HCT116 (cell line): ENCODE results near the gene AEBP1. TPM values are rescaled to one million over a fixed set of nuclear protein-coding genes. Genes with fewer than 3 reads are reported as not detected.

Experiments
- ATAC-seq: fragments of 200-7000 bp; cut with Tn5 transposase; 2 replicates; pipeline ENCODE4 v1.9.1; 2020; ENCODE audit warnings: mild to moderate bottlenecking, moderate library complexity
- BruUV-seq: library from RNA; stranded (reverse); fragments of 400-500 nt; replicated peaks from 2 replicates; lab custom pipeline; 2021; lab: Mats Ljungman, UMichigan
- CTCF ChIA-PET: fragments of 300-600 bp; sonication (Branson Sonifier 250); formaldehyde crosslinking; loops from one replicate; lab custom pipeline; 2021; ENCODE audit warnings: antibody characterized with exemption; lab: Charles Lee
- POLR2A ChIA-PET: fragments of 300-600, 350-600 bp; sonication (Branson Sonifier 250); formaldehyde crosslinking; loops from one replicate; lab custom pipeline; 2021; ENCODE audit warnings: antibody characterized with exemption; lab: Charles Lee
- RAD21 ChIA-PET, 2 experiments: fragments of 300-600 bp; sonication (Branson Sonifier 250); formaldehyde crosslinking; loops; one replicate each; lab custom pipeline; 2023; ENCODE audit warnings: low total read pairs in 2 of 2; ENCODE audit not compliant: uncharacterized antibody in 2 of 2, unreplicated experiment in 2 of 2, low non-redundant PET in 1 of 2; lab: Charles Lee
- DNase-seq: peaks from one replicate; pipeline ENCODE4 v3.0.0-alpha.2; 2010; ENCODE audit warnings: low read depth, low spot score
- H2AFZ ChIP-seq: fragments of 200-600 bp; shearing (Covaris generic), sonication (generic); 2 replicates; pipeline ENCODE4 v1.6.1; 2017; ENCODE audit warnings: low read depth, mixed run types, mixed read lengths, antibody characterized with exemption, low read length; ENCODE audit not compliant: poor library complexity, severe bottlenecking
- H3K27ac ChIP-seq: 2 replicates; pipeline ENCODE4 v1.5.1; 2012; ENCODE audit warnings: low read depth, low read length
- H3K27me3 ChIP-seq: fragments of 200-600 bp; sonication (generic); 2 replicates; pipeline ENCODE4 v1.6.1; 2016; ENCODE audit warnings: mixed run types, low read length, mixed read lengths; ENCODE audit not compliant: insufficient read depth
- H3K36me3 ChIP-seq, 2 experiments: fragments of 200-500 bp in 1 of 2; fragments of 200-600 bp in 1 of 2; sonication (Bioruptor generic) in 1 of 2; sonication (generic) in 1 of 2; 2 replicates each; pipeline versions ENCODE4 v1.5.1 to v1.6.1; 2014 to 2016; ENCODE audit warnings: low read length in 2 of 2, inconsistent platforms in 1 of 2, mixed read lengths in 1 of 2, mixed run types in 1 of 2; ENCODE audit not compliant: insufficient read depth in 2 of 2, control insufficient read depth in 1 of 2
- H3K4me1 ChIP-seq, 2 experiments: fragments of 200-600 bp in 1 of 2; sonication (generic) in 1 of 2; 2 replicates each; pipeline versions ENCODE4 v1.5.1 to v1.6.1; 2012 to 2017; ENCODE audit warnings: low read length in 2 of 2, inconsistent platforms in 1 of 2, mild to moderate bottlenecking in 1 of 2, mixed read lengths in 1 of 2, mixed run types in 1 of 2, moderate library complexity in 1 of 2; ENCODE audit not compliant: insufficient read depth in 2 of 2, control insufficient read depth in 1 of 2
- H3K4me2 ChIP-seq: fragments of 200-600 bp; sonication (generic); 2 replicates; pipeline ENCODE4 v1.6.1; 2017; ENCODE audit warnings: mixed run types, low read length, mixed read lengths
- H3K4me3 ChIP-seq, 2 experiments: fragments of 200-600 bp in 1 of 2; sonication (generic) in 1 of 2; replicated peaks in 1 of 2; 2 replicates each; pipeline ENCODE4 v1.5.1; 2011 to 2016; ENCODE audit warnings: low read length in 2 of 2, control low read depth in 1 of 2, low read depth in 1 of 2, mild to moderate bottlenecking in 1 of 2, mixed read lengths in 1 of 2, mixed run types in 1 of 2
- H3K79me2 ChIP-seq: fragments of 200-600 bp; sonication (generic); 2 replicates; pipeline ENCODE4 v1.6.1; 2017; ENCODE audit warnings: mild to moderate bottlenecking, mixed run types, low read length, moderate library complexity, mixed read lengths; ENCODE audit not compliant: insufficient read depth
- H3K9ac ChIP-seq: fragments of 200-600 bp; sonication (generic); 2 replicates; pipeline ENCODE4 v1.6.1; 2016; ENCODE audit warnings: low read length, mixed read lengths
- H3K9me2 ChIP-seq: fragments of 200-600 bp; sonication (generic), shearing (Covaris generic); 2 replicates; pipeline ENCODE4 v1.6.1; 2017; ENCODE audit warnings: mixed run types, mild to moderate bottlenecking, moderate library complexity; ENCODE audit not compliant: insufficient read depth
- H3K9me3 ChIP-seq, 2 experiments: fragments of 200-500 bp in 1 of 2; fragments of 200-600 bp in 1 of 2; sonication (Bioruptor generic) in 1 of 2; sonication (generic) in 1 of 2; 2 replicates each; pipeline ENCODE4 v1.6.1; 2014 to 2017; ENCODE audit warnings: low read length in 2 of 2, mixed read lengths in 2 of 2, inconsistent platforms in 1 of 2, low read depth in 1 of 2, mild to moderate bottlenecking in 1 of 2, mixed run types in 1 of 2, moderate library complexity in 1 of 2; ENCODE audit not compliant: control insufficient read depth in 1 of 2, insufficient read depth in 1 of 2
- H4K20me1 ChIP-seq: fragments of 200-600 bp; sonication (generic), shearing (Covaris generic); 2 replicates; pipeline ENCODE4 v1.6.1; 2017; ENCODE audit warnings: mixed run types, mild to moderate bottlenecking, moderate library complexity; ENCODE audit not compliant: insufficient read depth
- CBX3 ChIP-seq: IDR thresholded peaks from 2 replicates; pipeline ENCODE4 v1.6.1; 2012; ENCODE audit warnings: low read depth
- CEBPB ChIP-seq: IDR thresholded peaks from 2 replicates; pipeline ENCODE4 v1.6.1; 2012; ENCODE audit warnings: low read depth
- EGR1 ChIP-seq: IDR thresholded peaks from 2 replicates; pipeline ENCODE4 v1.6.1; 2012; ENCODE audit warnings: low read depth
- ELF1 ChIP-seq: IDR thresholded peaks from 2 replicates; pipeline ENCODE4 v1.6.1; 2012; ENCODE audit warnings: low read depth, borderline replicate concordance
- EZH2 ChIP-seq: fragments of 200-600 bp; sonication (generic); IDR thresholded peaks from 2 replicates; pipeline ENCODE4 v1.6.1; 2017; ENCODE audit warnings: antibody characterized with exemption, mixed run types
- EZH2phosphoT487 ChIP-seq: fragments of 200-600 bp; IDR thresholded peaks from 2 replicates; pipeline ENCODE4 v1.6.1; 2018; ENCODE audit warnings: antibody characterized with exemption, borderline replicate concordance
- FOSL1 ChIP-seq: IDR thresholded peaks from 2 replicates; pipeline ENCODE4 v1.6.1; 2012; ENCODE audit warnings: low read depth
- MAX ChIP-seq: IDR thresholded peaks from 2 replicates; pipeline ENCODE4 v1.6.1; 2012
- POLR2A ChIP-seq: IDR thresholded peaks from 2 replicates; pipeline ENCODE4 v1.7.0; 2011; ENCODE audit warnings: borderline replicate concordance; ENCODE audit not compliant: insufficient read depth, insufficient read length; ENCODE audit errors: extremely low read depth
- REST ChIP-seq: IDR thresholded peaks from 2 replicates; pipeline ENCODE4 v1.6.1; 2012; ENCODE audit warnings: low read depth
- SIN3A ChIP-seq: IDR thresholded peaks from 2 replicates; pipeline ENCODE4 v1.6.1; 2012; ENCODE audit warnings: low read depth
- SP1 ChIP-seq: IDR thresholded peaks from 2 replicates; pipeline ENCODE4 v1.6.1; 2012; ENCODE audit warnings: low read depth
- TCF7L2 ChIP-seq: IDR thresholded peaks from 2 replicates; pipeline ENCODE4 v1.7.0; 2011; ENCODE audit warnings: borderline replicate concordance, inconsistent platforms; ENCODE audit not compliant: insufficient read depth, insufficient read length; ENCODE audit errors: extremely low read depth
- YY1 ChIP-seq: IDR thresholded peaks from 2 replicates; pipeline ENCODE4 v1.6.1; 2011; ENCODE audit warnings: low read length, low read depth, moderate library complexity, mild to moderate bottlenecking; ENCODE audit not compliant: insufficient replicate concordance; ENCODE audit errors: extremely low read depth
- ZBTB33 ChIP-seq: IDR thresholded peaks from 2 replicates; pipeline ENCODE4 v1.6.1; 2011; ENCODE audit warnings: mild to moderate bottlenecking, low read length, moderate library complexity; ENCODE audit not compliant: insufficient replicate concordance; ENCODE audit errors: extremely low read depth
- ZFX ChIP-seq: fragments of 450-650 bp; IDR thresholded peaks from 2 replicates; pipeline ENCODE4 v1.6.1; 2017
- intact Hi-C: fragments of 100-400 bp; cut with micrococcal nuclease; formaldehyde crosslinking; loops from 2 replicates; pipeline ENCODE4 v1.10.0; 2022
- total RNA-seq: library from RNA; stranded (reverse); gene quantifications from one replicate; pipeline ENCODE4 v1.2.1, GENCODE V29; 2021; ENCODE audit not compliant: unreplicated experiment

The AEBP1 gene
- total RNA-seq, 1 experiment from 2014 or later: 0.49 TPM

- no TSS peak for BruUV-seq
- POLR2A ChIA-PET: no interaction called here
- no peak overlapping the region for H3K9ac ChIP-seq
- no peaks in the 10 kb centered on the region for H4K20me1 ChIP-seq
- H3K36me3 ChIP-seq: no peaks in the 10 kb centered on the region
- RAD21 ChIA-PET: no interaction called here
- TF ChIP-seq SIN3A (no peak), EZH2phosphoT487 (no peak), ZFX (no peak), REST (no peak), YY1 (no peak), ELF1 (no peak), CBX3 (no peak), EGR1 (no peak), CEBPB (no peak), FOSL1 (no peak), MAX (no peak), EZH2 (no peak), ZBTB33 (no peak), TCF7L2 (no peak), SP1 (no peak), POLR2A (no peak)
- CTCF ChIA-PET: no interaction called here
- H2AFZ ChIP-seq: no peak overlapping the region
- ATAC-seq (no peak; the same call in 1 of the 2 replicates), DNase-seq (no peak)
- H3K9me2 ChIP-seq: no peaks in the 10 kb centered on the region
- no peaks in the 10 kb centered on the region for H3K27me3 ChIP-seq
- no peaks in the 10 kb centered on the region for H3K79me2 ChIP-seq
- intact Hi-C loops: no loop called here
- no peaks in the 10 kb centered on the region for H3K9me3 ChIP-seq
- no peak overlapping the region for H3K4me2 ChIP-seq
- no peak overlapping the region for H3K27ac ChIP-seq
- H3K4me1 ChIP-seq: no peaks in the 10 kb centered on the region
- H3K4me3 ChIP-seq: no peak overlapping the region
Observed at GRCh38 chr7:44095781-44096180, 8.4 kb upstream of the AEBP1 start.
